Activated CD8-positive, alpha-beta memory T cell treated with anti-CD3 and anti-CD28 coated beads, Interleukin-2, amount 50 U/mL, for 1 hour (primary cell): ENCODE results near the gene RNU2-1.
"Not testable (repeated sequence)": the region's sequence is repeated elsewhere in the genome, so short reads cannot be mapped to it uniquely, and the experiment has no call there.

Source experiments
- DNase-seq: peaks from one replicate; pipeline ENCODE4 v3.0.0-alpha.2; 2020; ENCODE audit errors: extremely low read depth

RNU2-1 gene

DNA sequence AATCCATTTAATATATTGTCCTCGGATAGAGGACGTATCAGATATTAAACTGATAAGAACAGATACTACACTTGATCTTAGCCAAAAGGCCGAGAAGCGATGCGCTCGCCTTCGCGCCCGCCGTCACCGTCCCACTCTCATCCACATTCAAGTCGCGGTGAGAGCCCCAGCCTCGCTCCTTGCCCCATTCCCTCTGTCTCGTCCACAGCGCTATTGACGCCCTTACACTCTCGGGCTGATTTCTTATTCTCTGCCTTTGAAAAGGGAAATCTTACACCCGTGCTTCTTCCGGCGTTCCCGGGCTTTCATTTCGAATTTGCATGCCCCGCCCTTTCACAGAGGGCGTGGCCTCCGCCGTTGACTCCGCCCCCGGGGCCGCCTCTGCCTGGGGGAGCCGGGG is at the start of gene RNU2-1:
RNU2-1 (minus strand) TSS at position 101 of the 400 bp plus-strand sequence.
- DNase-seq = not testable (repeated sequence)

- DNase-seq = not testable (repeated sequence)
These were observed 39.1 kb upstream of the RNU2-1 start for GRCh38 chr17:43272914-43273313.

DNA sequence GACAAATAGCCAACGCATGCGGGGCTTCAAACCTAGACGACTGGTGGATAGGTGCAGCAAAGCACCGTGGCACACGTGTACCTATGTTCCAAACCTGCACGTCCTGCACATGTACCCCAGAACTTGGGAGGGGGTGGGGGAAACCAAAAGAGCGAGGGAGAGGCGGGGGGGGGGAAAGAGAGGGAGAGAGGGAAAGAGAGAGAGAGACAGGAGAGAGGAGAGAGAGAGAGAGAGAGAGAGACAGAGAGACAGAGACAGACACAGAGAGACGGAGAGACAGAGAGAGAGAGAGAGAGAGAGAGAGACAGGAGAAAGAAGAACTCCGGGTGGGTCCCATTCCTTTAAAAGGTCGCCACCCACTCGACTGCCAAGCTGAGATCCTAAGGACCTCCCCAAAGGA is 38.7 kb upstream of the RNU2-1 start:
- DNase-seq = not testable (repeated sequence)

- DNase-seq = not testable (repeated sequence)
These were observed 37.1 kb upstream of the RNU2-1 start for GRCh38 chr17:43270552-43271504.

DNA sequence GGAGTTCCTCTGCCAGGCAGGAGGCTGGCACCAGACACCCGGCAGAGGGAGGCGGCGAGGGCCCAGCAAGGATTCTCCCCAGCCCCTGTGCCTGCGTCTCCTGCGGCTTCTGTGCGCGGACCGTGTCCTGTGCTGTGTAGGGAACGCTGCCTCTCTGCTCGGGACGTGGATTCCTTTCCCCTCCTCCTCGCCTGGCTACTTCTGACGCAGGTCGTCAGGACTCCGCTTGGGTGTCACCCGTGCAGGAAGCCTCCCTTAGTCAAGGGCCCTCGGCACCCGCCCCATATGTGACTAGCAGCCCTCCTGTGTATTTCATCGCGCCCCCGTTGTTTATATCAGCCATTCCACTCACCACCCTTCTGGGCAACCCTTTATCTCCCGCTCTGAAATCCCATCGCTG is 12.7 kb upstream of the RNU2-1 start:
- not testable (repeated sequence) for DNase-seq

DNA sequence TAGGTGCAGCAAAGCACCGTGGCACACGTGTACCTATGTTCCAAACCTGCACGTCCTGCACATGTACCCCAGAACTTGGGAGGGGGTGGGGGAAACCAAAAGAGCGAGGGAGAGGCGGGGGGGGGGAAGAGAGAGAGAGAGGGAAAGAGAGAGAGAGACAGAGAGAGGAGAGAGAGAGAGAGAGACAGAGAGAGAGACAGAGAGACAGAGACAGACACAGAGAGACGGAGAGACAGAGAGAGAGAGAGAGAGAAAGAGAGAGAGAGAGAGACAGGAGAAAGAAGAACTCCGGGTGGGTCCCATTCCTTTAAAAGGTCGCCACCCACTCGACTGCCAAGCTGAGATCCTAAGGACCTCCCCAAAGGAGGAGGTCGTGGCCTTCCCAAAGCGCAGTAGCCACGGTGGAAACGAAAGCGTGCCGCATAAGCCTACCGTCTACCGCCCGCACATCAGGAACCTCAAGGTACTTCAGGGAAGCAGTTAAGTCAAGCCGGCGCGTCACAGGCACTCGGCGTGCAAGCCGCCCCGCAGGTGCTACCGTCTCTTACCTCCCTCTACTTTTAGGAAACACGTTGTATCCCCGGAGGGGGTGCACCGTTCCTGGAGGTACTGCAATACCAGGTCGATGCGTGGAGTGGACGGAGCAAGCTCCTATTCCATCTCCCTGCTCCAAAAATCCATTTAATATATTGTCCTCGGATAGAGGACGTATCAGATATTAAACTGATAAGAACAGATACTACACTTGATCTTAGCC is 7.0 kb upstream of the RNU2-1 start:
- DNase-seq = not testable (repeated sequence)

DNA sequence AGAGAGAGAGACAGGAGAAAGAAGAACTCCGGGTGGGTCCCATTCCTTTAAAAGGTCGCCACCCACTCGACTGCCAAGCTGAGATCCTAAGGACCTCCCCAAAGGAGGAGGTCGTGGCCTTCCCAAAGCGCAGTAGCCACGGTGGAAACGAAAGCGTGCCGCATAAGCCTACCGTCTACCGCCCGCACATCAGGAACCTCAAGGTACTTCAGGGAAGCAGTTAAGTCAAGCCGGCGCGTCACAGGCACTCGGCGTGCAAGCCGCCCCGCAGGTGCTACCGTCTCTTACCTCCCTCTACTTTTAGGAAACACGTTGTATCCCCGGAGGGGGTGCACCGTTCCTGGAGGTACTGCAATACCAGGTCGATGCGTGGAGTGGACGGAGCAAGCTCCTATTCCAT is 5.8 kb upstream of the RNU2-1 start:
- not testable (repeated sequence) for DNase-seq

- DNase-seq = not testable (repeated sequence)
These were observed 514 bp downstream of the RNU2-1 start for GRCh38 chr17:43233263-43233662.

DNA sequence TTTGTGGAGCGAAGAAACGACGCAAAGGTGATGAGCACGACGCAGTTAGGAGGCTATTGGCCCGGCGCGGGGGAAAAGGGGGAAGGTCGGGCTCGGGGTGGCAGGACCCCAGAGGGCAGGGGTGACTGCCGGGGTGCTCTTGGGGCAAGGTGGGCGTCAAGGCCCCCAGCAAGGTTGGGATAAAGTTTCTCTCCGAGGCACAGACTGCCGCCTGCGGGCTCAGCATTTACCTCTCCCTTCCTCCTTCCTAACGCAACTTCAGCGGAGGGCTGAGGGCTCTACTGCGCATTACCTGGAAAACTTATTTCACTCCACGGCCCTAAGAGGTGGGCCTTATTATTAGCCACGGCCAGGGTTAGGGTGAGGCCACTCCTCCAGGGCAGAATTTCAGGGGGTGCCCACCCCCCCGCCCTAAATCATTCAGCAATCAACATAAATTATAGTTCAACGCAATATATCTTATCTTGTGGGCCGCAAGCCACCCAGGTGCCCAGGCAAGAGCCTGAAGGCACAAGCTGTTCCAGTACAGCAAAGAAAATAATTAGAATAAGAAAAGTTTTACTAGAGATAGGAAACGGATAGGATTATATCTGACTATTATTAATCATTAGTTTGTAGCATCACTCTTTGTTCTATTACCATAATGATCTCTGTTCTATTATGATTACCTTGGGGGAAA is 1.6 kb downstream of the RNU2-1 start:
- not testable (repeated sequence) for DNase-seq

- not testable (repeated sequence) for DNase-seq
These were observed 2.4 kb downstream of the RNU2-1 start for GRCh38 chr17:43231205-43232020.

DNA sequence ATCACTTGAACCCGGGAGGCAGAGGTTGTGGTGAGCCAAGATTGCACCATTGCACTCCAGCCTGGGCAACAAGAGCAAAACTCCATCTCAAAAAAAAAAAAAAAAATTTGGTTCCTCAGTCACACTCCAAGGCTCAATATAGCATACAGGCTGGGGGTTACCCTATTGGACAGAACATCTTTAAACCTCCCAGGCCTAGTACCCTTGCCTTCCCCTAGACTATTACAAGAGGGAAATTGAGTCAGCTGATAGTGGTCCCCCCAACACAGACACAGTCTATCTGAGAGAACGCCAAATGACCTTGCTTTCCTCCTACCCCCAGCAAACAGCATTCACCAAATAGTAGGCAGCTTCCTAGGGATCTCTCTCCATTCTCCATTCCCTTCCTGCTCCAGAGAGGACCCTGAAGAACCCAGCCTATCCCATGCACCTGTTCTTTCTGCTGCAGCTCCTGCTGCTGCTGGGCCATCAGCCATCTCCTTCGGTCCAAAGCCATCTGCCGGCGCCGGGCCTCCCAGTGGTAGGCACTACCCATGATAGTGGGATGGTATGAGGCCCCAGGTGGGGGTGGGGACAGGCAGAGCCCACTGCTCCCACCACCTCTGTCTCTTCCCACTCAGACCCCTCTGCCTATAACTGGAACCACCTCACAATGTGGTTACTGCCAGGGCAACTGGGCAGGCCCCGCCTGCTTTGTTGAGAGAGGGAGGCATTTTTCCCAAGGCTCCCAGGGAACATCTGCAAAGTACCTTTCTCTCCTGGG is 5.6 kb downstream of the RNU2-1 start, which contains the start of gene CCDC200:
CCDC200 (minus strand) TSS at position 604 of the 763 bp plus-strand sequence; CDS start at position 535, 69 bp downstream.
- DNase-seq = not testable (repeated sequence)

- DNase-seq = no peak
These were observed 7.4 kb downstream of the RNU2-1 start for GRCh38 chr17:43226393-43226792.

DNA sequence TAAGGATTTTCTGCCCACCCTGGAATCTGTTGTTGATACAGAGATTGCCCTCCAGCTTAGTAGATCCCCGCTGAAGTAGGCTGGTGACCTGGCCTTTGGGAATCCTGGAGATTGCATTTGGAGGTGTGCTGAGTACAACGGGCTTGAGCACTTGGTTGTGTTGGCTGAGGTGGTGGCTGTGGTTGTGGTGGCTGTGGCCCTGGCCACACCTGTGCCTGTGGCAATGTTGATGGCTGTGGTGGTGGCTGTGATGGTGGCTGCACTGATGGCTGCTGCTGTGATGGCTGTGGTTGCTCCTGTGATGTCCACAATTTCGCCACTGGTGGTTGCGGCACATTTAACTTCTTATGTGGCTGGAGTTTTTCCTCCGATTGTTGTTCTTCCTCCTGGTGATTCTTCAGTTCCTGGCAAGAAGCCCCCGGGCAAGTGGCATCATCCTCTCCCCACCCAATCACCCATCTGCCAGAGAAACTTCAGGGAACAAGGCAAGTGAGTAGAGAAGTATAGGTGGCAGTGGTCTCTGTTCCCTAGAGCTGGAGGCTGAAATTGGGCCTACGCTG is 9.6 kb downstream of the RNU2-1 start:
- DNase-seq = no peak

DNA sequence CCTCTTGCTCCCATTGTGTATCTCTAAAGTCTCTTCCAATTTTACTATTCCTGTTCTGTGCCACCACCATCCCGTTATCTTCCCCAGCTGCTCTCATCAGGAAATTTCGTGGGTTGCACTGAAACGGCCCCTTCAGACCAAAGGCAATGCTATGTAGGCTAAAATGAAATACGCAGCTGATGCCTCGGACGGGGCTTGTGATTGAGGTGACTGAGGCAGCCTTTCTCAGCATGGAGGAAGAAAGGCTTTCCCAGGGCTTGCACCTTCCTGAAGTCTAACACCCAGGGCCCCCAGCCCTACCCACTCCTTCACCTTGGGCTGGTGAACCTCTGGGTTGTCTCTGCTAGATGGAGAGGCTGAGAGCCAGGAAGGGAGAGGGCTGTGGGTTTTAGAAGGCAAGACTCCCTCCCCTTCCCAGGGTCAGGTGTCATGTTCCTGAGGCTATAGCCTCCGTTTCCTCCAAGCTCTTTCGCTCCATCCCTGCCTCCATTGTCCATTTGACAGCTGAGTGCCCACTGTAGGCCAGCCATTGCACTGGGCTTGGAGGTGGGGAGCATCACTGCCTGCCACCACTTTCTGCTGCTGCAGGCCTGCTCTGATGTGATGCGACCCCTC is 13.2 kb downstream of the RNU2-1 start:
- no peak for DNase-seq

DNA sequence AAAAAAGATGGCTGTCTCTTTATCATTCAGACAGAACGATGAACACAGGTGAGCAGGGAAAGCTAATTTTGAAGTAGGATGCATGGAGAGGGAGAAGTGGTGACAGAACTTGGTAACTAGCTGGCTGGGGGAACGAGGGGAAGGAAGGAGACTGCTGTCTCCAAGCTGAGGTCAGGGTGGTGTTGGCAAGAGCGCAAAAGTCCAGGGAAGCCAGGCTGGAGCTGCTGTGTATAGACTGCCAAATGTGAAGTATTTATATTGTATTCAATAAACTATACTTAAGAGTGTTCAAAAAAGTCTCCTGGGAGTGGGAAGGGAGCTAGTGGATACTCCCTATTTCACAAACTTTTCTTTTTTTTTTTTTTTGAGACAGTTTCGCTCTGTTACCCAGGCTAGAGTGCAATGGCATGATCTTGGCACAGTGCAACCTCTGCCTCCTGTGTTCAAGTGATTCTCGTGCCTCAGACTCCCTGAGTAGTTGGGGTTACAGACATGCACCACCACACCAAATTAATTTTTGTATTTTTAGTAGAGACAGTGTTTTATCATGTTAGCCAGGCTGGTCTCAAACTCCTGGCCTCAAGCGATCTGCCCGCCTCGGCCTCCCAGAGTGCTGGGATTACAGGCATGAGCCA is 13.9 kb downstream of the RNU2-1 start:
- no peak for DNase-seq

GRCh38 chr17:43219001-43219400 is 14.8 kb downstream of the RNU2-1 start:
- no peak for DNase-seq

- no peak for DNase-seq
These were observed 16.1 kb downstream of the RNU2-1 start for GRCh38 chr17:43217614-43218087.

DNA sequence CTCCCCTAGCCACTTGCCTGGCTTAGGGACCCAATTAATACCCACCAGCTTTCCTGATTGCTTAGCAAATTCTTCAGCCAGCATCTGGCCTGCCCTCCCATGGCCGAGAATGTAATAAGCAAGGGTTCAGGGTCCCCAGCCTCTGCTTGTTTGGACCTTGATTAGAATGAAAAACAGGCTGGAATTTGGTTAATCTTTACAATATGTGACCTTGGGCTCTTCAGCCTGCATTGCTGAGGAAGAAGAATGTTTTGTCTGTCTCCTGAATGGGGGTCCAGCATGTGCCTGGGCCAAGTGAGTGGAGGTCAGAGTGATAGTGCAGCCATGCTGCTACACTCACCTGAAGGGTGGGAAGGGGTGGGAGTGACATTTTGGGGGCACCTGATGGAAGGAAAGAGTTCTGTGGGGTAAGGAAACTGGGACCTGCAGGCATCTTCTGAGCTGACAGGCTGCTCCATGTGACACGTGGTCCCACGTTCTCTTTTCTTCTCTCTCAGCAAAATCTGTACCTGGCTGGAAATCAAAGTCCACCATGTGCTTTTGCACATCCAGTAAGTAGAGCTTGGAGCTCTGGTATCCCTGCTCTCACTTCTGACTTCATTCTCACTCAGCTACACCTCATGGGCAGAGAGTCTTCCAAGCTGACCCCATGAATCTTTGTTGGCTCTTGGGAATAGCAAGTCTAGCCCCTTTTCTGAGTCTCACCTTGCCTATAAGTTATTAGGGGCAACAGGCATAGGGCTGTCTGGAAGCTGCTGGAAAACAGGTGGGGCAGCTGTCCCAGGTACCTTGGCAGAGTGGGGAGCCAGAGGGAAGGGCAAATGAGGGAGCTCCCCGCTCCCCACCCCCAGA is 16.8 kb downstream of the RNU2-1 start:
- no peak for DNase-seq
